Gastrocnemius medialis (tissue), 4 donors: ENCODE results near the gene PSMG4.

Source experiments
- CTCF ChIP-seq, 5 experiments: fragments of 450-650 bp in 3 of 5; fragments of 200-600 bp in 2 of 5; sonication (generic) in 2 of 5; IDR thresholded peaks in 4 of 5; conservative IDR thresholded peaks in 1 of 5; 1 replicate in 4 of 5; 2 replicates in 1 of 5; pipeline ENCODE4 v1.5.1; 2016 to 2019; ENCODE audit warnings: antibody characterized with exemption in 5 of 5, mild to moderate bottlenecking in 3 of 5, moderate library complexity in 3 of 5
- POLR2A ChIP-seq, 2 donors: fragments of 450-650 bp; IDR thresholded peaks; one replicate each; pipeline ENCODE4 v1.6.1; 2017; ENCODE audit warnings: antibody characterized with exemption in 2 of 2, mild to moderate bottlenecking in 2 of 2, moderate library complexity in 2 of 2

DNA sequence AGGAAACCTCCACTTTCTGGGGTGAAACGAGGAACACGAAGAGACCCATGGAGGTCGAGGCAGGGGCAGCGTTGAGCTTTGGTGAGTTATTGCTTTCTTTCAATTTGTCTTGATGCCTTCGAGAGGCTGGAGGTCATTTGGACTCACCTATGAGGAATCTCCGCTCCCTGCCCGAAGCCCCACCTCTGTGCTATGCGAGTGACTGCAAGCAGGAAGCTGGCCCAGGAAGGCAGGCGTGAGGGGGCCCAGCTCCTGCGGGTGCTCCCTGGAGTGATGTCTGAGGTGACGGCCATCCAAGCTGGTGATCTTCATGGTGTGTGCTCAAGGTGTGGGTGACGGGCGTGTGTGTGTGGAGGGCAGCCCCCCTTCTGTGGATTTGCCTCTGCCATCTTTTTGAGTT lies 13.0 kb downstream of the PSMG4 start:
- TF ChIP-seq CTCF (IDR thresholded peaks at IDR 0.05 in 4 of 5, conservative IDR thresholded peaks at IDR 0.05 in 1 of 5) (no peak), POLR2A (IDR thresholded peaks at IDR 0.05) (no peak)
